ENCODE data around the gene CHL1. TPM values are rescaled to one million over a fixed set of nuclear protein-coding genes. Genes with fewer than 3 reads are reported as not detected.

CHL1 gene
- total RNA-seq, 2 donors from 2014 or later: 6.1 to 10.5 TPM

DNA sequence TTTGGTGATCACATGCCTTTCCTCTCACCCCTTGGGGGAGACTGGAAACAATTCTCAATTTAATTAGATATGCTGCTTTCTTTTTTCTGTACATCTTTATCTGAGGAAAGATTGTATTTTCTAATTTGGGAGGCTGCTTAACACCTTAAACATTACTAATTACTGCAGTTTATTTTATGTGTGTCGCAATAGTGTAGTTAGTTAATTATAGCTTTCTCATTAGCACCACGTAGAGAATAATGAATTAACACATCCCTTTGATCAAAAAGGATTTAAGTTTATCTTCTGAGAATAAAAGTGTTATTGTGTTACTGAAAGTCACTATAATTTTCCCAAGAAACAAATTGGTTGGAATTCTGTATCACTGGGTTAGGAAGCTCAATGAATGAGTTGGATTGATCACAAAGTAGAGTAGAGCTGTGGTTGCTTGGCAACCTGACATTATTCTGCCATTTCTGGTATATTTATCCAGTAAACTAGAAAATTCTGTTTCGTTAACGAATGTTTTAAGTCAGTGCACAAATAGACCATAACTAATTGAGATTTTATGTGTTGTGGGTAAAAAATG, 4.3 kb downstream of the CHL1 start:
- Histone ChIP-seq H3K9me3 (no peaks in the 10 kb centered on the region), H3K4me3 (no peak overlapping the region), H3K27me3 (replicated peaks; ENCODE audit: insufficient read depth) (no peaks in the 10 kb centered on the region), H3K4me1 (replicated peaks) (no peaks in the 10 kb centered on the region), H3K27ac (no peak overlapping the region), H3K36me3 (no peaks in the 10 kb centered on the region)
- WGBS: 59% methylated on average over 4 of the region's 4 CpGs
- DNase-seq (ENCODE audit: low spot score): no peak
- TF ChIP-seq, protein P1, sequence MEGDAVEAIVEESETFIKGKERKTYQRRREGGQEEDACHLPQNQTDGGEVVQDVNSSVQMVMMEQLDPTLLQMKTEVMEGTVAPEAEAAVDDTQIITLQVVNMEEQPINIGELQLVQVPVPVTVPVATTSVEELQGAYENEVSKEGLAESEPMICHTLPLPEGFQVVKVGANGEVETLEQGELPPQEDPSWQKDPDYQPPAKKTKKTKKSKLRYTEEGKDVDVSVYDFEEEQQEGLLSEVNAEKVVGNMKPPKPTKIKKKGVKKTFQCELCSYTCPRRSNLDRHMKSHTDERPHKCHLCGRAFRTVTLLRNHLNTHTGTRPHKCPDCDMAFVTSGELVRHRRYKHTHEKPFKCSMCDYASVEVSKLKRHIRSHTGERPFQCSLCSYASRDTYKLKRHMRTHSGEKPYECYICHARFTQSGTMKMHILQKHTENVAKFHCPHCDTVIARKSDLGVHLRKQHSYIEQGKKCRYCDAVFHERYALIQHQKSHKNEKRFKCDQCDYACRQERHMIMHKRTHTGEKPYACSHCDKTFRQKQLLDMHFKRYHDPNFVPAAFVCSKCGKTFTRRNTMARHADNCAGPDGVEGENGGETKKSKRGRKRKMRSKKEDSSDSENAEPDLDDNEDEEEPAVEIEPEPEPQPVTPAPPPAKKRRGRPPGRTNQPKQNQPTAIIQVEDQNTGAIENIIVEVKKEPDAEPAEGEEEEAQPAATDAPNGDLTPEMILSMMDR (IDR thresholded peaks at IDR 0.05): no peak
- intact Hi-C loops (cut with DNase I): no loop called here

DNA sequence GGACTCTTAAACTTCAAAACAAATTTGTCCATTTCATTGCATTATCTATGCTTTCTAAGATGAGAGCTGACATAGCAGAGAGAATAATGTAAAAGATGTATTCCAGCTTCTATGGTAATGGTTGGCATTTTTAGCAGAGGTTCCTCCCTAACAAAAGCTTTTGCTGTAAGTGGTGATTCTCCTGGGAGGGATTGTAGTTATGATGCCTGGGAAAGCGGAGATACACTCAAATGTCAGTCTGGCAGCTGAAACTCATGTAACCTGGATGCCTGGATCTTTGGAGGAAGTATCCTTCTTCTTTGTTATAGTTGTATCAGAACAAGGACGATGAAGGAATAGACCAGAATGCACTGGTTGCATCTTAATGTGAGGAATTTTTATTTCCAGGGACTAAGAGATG, 7.5 kb downstream of the CHL1 start:
- DNase-seq (ENCODE audit: low spot score): no peak
- H3K4me3 ChIP-seq: no peak overlapping the region
- TF ChIP-seq POLR2AphosphoS5 (IDR thresholded peaks at IDR 0.05): no peak
- TF ChIP-seq, protein P1 (IDR thresholded peaks at IDR 0.05): no peak
- H3K27ac ChIP-seq: no peak overlapping the region
- no peaks in the 10 kb centered on the region for H3K4me1 ChIP-seq (replicated peaks)
- no peaks in the 10 kb centered on the region for H3K27me3 ChIP-seq (replicated peaks; ENCODE audit: insufficient read depth)
- H3K9me3 ChIP-seq: no peaks in the 10 kb centered on the region
- intact Hi-C loops (cut with DNase I): no loop called here
- no peaks in the 10 kb centered on the region for H3K36me3 ChIP-seq
- WGBS: 86% methylated on average over 2 of the region's 2 CpGs

DNA sequence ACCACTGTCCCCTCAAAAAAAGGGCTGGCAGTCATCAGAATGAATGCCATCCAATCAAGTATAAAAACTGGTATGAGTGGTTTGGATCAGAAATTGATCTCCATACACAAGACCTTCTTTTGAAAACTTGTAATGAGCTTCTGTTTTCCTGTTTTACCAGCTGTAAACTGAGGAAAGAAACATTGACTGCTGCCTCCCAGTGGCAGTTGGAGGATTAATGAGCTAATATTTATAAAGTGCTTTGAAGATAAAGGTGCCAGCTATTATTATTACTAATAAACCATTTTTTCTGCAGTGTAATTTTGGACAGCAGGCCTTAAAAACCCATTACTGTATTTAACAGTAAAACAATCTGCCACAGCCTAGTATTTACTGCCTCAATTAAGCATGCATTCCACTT, 11.4 kb downstream of the CHL1 start:
- Histone ChIP-seq H3K4me3 (no peak overlapping the region), H3K27ac (no peak overlapping the region), H3K27me3 (replicated peaks; ENCODE audit: insufficient read depth) (no peaks in the 10 kb centered on the region), H3K4me1 (replicated peaks) (no peaks in the 10 kb centered on the region), H3K9me3 (no peaks in the 10 kb centered on the region), H3K36me3 (no peaks in the 10 kb centered on the region)
- intact Hi-C loops (cut with DNase I): no loop called here
- no peak for DNase-seq (ENCODE audit: low spot score)
- TF ChIP-seq, protein P1 (IDR thresholded peaks at IDR 0.05): no peak
- no peak for TF ChIP-seq POLR2A (IDR thresholded peaks at IDR 0.05)
- no peak for TF ChIP-seq POLR2AphosphoS5 (IDR thresholded peaks at IDR 0.05)

DNA sequence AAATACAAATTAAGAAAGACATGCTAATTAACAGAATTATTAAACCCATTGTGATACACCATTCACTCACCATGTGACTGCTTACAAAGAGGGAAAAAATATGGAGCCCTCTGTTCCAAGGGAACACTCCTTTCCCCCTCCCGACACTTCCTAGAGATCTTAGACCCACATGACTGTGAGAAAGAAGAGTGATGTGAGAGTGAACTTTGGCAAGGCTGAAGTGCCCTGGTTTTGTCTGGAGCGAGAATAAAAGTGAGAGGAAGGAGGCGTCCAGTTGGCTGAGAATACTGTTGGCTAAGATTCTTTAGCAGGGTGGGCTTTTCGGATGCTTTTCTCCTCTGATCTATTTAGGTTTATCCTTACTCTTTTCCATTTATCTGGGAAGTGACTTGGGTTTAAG, 14.1 kb downstream of the CHL1 start:
- no peak overlapping the region for H3K27ac ChIP-seq
- H3K27me3 ChIP-seq (replicated peaks; ENCODE audit: insufficient read depth): no peaks in the 10 kb centered on the region
- no peak for TF ChIP-seq POLR2AphosphoS5 (IDR thresholded peaks at IDR 0.05)
- TF ChIP-seq POLR2A (IDR thresholded peaks at IDR 0.05): no peak
- TF ChIP-seq, protein P1 (IDR thresholded peaks at IDR 0.05): no peak
- H3K4me1 ChIP-seq (replicated peaks): no peaks in the 10 kb centered on the region
- 85% methylated on average over 4 of the region's 4 CpGs for WGBS
- no peak overlapping the region for H3K4me3 ChIP-seq
- no peak for DNase-seq (ENCODE audit: low spot score)
- H3K36me3 ChIP-seq: no peaks in the 10 kb centered on the region
- intact Hi-C loops (cut with DNase I): no loop called here
- H3K9me3 ChIP-seq: no peaks in the 10 kb centered on the region

DNA sequence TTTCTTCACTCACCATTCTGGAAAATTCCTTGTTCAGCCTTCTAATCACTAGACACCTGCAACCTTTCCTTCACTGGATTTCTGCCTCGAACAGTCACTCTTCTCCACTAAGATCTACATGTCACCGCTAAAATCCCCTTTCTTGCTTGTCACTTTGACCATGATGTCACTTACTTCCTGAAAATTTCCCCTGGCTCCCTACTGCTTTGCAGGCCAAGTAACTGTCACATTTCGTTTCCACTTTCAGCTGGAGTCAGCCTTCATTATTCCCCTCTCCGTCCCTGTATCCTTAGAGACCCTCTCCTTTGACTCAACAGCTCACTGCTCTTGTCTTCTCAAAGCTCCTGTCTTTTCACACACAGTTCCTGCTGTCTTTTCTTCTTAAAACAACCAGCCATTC, 15.9 kb downstream of the CHL1 start:
- Histone ChIP-seq H3K9me3 (no peaks in the 10 kb centered on the region), H3K36me3 (no peaks in the 10 kb centered on the region), H3K27me3 (replicated peaks; ENCODE audit: insufficient read depth) (no peaks in the 10 kb centered on the region), H3K27ac (no peak overlapping the region), H3K4me3 (no peak overlapping the region), H3K4me1 (replicated peaks) (no peaks in the 10 kb centered on the region)
- TF ChIP-seq POLR2AphosphoS5 (IDR thresholded peaks at IDR 0.05): no peak
- DNase-seq (ENCODE audit: low spot score): no peak
- WGBS: 67% methylated on average over 4 of the region's 4 CpGs
- intact Hi-C loops (cut with DNase I): no loop called here

Data from prostate gland (tissue), 2 donors.